Chondrocyte (in vitro differentiated cells): ENCODE measurements around the gene PSMD12. TPM values are rescaled to one million over a fixed set of nuclear protein-coding genes. Genes with fewer than 3 reads are reported as not detected.
A peak's percentile ranks its signal among the peaks of the same experiment; 100 is the strongest.

Experiments used
- DNase-seq: peaks from one replicate; pipeline ENCODE4 v3.0.0; 2021; ENCODE audit warnings: mixed read lengths, low spot score
- H3K27ac Mint-ChIP-seq: one replicate; pipeline ENCODE4 v1.8.0; 2021; ENCODE audit warnings: mild to moderate bottlenecking, moderate library complexity, mixed read lengths; ENCODE audit not compliant: unreplicated experiment
- H3K27me3 Mint-ChIP-seq: 2 replicates; pipeline ENCODE4 v1.8.0; 2021; ENCODE audit warnings: low read depth, mixed read lengths
- H3K36me3 Mint-ChIP-seq: 2 replicates; pipeline ENCODE4 v1.8.0; 2021; ENCODE audit warnings: low read depth, mixed read lengths
- H3K4me1 Mint-ChIP-seq: 2 replicates; pipeline ENCODE4 v1.8.0; 2021; ENCODE audit warnings: low read depth, mild to moderate bottlenecking, mixed read lengths
- H3K4me3 Mint-ChIP-seq: one replicate; pipeline ENCODE4 v1.8.0; 2021; ENCODE audit warnings: mild to moderate bottlenecking, moderate library complexity, mixed read lengths; ENCODE audit not compliant: unreplicated experiment
- H3K9me3 Mint-ChIP-seq: 2 replicates; pipeline ENCODE4 v1.8.0; 2021; ENCODE audit warnings: low read depth, mixed read lengths
- CTCF ChIP-seq: fragments of 200-600 bp; sonication (generic); IDR thresholded peaks from 2 replicates; pipeline ENCODE4 v1.5.0; 2021; ENCODE audit warnings: antibody characterized with exemption, mild to moderate bottlenecking, moderate library complexity
- total RNA-seq: library from RNA; stranded (reverse); gene quantifications from 3 replicates; pipeline ENCODE4 v1.2.1, GENCODE V29; 2021

The PSMD12 gene
- total RNA-seq, 1 donor from 2014 or later, result 44.2 TPM

GRCh38 chr17:67289181-67289876 lies 77.0 kb downstream of the PSMD12 start:
- peak overlapping the region; percentile 83 for H3K27ac Mint-ChIP-seq

More at GRCh38 chr17:67289181-67289876, 77.0 kb downstream of the PSMD12 start:
- DNase-seq, result no peak
- Mint-ChIP-seq H3K4me1 (peaks cover 26% of the 10 kb centered on the region), H3K27me3 (no peaks in the 10 kb centered on the region), H3K4me3 (peak overlapping the region; percentile 35), H3K36me3 (no peaks in the 10 kb centered on the region), H3K9me3 (no peaks in the 10 kb centered on the region)
- TF ChIP-seq CTCF, result no peak

Other genes starting within 250 kb of the PSMD12 start
- gene HELZ, start 121.4 kb downstream of the PSMD12 start, total RNA-seq, result 55.8 to 69.9 TPM (median 57.9 TPM) in 3 replicates
- 3.2 to 5.4 TPM (median 5.1 TPM) in 3 replicates for gene PITPNC1, start 10.7 kb upstream of the PSMD12 start, total RNA-seq